Measurements from ENCODE around the gene ATG14. TPM values are rescaled to one million over a fixed set of nuclear protein-coding genes. Genes with fewer than 3 reads are reported as not detected.
"Not testable (repeated sequence)": the region's sequence is repeated elsewhere in the genome, so short reads cannot be mapped to it uniquely, and the experiment has no call there.

ATG14 gene
- total RNA-seq: 10 to 100 TPM; 10.3 to 18.9 (median 13.9) TPM

GRCh38 chr14:55411426-55412389, at the start of gene ATG14:
TSS of gene ATG14 (minus strand) at chr14:55411830. CDS start at chr14:55411822, 8 bp downstream.
- H3K27me3 ChIP-seq: no peaks in the 10 kb centered on the region
- peak within 1 kb of the TSS; percentile 75 to 100 (median 89) for H3K4me3 ChIP-seq
- peaks cover 0 to 13% (median 3%) of the 10 kb centered on the region in 4 donors for H3K4me1 ChIP-seq
- H3K27ac ChIP-seq: peak within 1 kb of the TSS; percentile 58 to 86 (median 75)
- TF ChIP-seq POLR2A (IDR thresholded peaks at IDR 0.05): peak; percentile 49
- TF ChIP-seq CTCF (IDR thresholded peaks at IDR 0.05): no peak
- H3K36me3 ChIP-seq: no peaks in the 10 kb centered on the region
- no peaks in the 10 kb centered on the region for H3K9me3 ChIP-seq
- DNase-seq: peak; percentile 84 to 91 (median 85)

GRCh38 chr14:55458800-55459515, 47.3 kb upstream of the ATG14 start:
- TF ChIP-seq POLR2A (IDR thresholded peaks at IDR 0.05) (no peak), CTCF (IDR thresholded peaks at IDR 0.05) (no peak)
- peaks cover 0 to 15% (median 0%) of the 10 kb centered on the region in 4 donors for H3K4me1 ChIP-seq
- no peaks in the 10 kb centered on the region for H3K9me3 ChIP-seq
- H3K36me3 ChIP-seq: no peaks in the 10 kb centered on the region
- H3K27ac ChIP-seq: no peak overlapping the region
- no peaks in the 10 kb centered on the region for H3K27me3 ChIP-seq
- no peak for DNase-seq
- H3K4me3 ChIP-seq: no peak overlapping the region

GRCh38 chr14:55457496-55457895, 45.9 kb upstream of the ATG14 start:
- DNase-seq: no peak
- H3K9me3 ChIP-seq: no peaks in the 10 kb centered on the region
- H3K36me3 ChIP-seq: no peaks in the 10 kb centered on the region
- no peaks in the 10 kb centered on the region for H3K27me3 ChIP-seq
- peaks cover 0 to 18% (median 0%) of the 10 kb centered on the region in 4 donors for H3K4me1 ChIP-seq
- no peak overlapping the region for H3K4me3 ChIP-seq
- H3K27ac ChIP-seq: no peak overlapping the region
- TF ChIP-seq POLR2A (IDR thresholded peaks at IDR 0.05) (no peak), CTCF (IDR thresholded peaks at IDR 0.05) (no peak)

- H3K4me1 ChIP-seq: peaks cover 0 to 24% (median 0%) of the 10 kb centered on the region in 4 donors
- not testable (repeated sequence) for DNase-seq, H3K36me3 ChIP-seq, H3K9me3 ChIP-seq, H3K27me3 ChIP-seq, H3K4me3 ChIP-seq, H3K27ac ChIP-seq
Observed at GRCh38 chr14:55456411-55456810, 44.8 kb upstream of the ATG14 start.

GRCh38 chr14:55454264-55455002, 42.8 kb upstream of the ATG14 start:
- H3K27me3 ChIP-seq: no peaks in the 10 kb centered on the region
- no peaks in the 10 kb centered on the region for H3K9me3 ChIP-seq
- peaks cover 0 to 28% (median 0%) of the 10 kb centered on the region in 4 donors for H3K4me1 ChIP-seq
- TF ChIP-seq POLR2A (IDR thresholded peaks at IDR 0.05): no peak
- TF ChIP-seq CTCF (IDR thresholded peaks at IDR 0.05): no peak
- no peaks in the 10 kb centered on the region for H3K36me3 ChIP-seq
- peak in 2 of 3 donors; percentile 57 to 68 for DNase-seq
- H3K4me3 ChIP-seq: peak overlapping the region in 1 of 4 donors; percentile 14
- H3K27ac ChIP-seq: peak overlapping the region in 2 of 4 donors; percentile 35 to 70

All from Peyer's patch (tissue), 4 donors.